ENCODE data around the gene NR2F1. TPM values are rescaled to one million over a fixed set of nuclear protein-coding genes. Genes with fewer than 3 reads are reported as not detected.

The NR2F1 gene
- total RNA-seq, 6 experiments from 2014 or later = 5.3 to 12.1 (median 9.4) TPM

DNA sequence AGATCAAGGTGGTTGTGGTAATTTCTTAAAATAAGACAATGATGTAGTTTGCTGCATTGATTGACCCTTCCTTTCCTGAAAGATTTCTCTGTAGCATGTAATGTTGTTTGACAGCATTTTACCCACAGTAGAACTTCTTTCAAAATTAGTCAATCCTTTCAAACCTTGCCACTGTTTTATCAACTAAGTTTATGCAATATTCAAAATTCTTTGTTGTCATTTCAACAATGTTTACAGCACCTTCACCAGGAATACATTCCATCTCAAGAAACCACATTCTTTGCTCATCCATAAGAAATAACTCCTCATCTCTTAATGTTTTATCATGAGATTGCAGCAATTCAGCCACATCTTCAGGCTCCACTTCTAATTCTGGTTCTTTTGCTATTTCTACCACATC, 43.8 kb downstream of the NR2F1 start:
- intact Hi-C loops (cut with DNase I) = no loop called here
- no peak overlapping the region for H3K27ac ChIP-seq
- H3K9me3 ChIP-seq = no peaks in the 10 kb centered on the region
- H3K4me1 ChIP-seq = no peaks in the 10 kb centered on the region
- H3K4me3 ChIP-seq = no peak overlapping the region
- no peak for TF ChIP-seq POLR2A (IDR thresholded peaks at IDR 0.05)
- TF ChIP-seq, protein P1, sequence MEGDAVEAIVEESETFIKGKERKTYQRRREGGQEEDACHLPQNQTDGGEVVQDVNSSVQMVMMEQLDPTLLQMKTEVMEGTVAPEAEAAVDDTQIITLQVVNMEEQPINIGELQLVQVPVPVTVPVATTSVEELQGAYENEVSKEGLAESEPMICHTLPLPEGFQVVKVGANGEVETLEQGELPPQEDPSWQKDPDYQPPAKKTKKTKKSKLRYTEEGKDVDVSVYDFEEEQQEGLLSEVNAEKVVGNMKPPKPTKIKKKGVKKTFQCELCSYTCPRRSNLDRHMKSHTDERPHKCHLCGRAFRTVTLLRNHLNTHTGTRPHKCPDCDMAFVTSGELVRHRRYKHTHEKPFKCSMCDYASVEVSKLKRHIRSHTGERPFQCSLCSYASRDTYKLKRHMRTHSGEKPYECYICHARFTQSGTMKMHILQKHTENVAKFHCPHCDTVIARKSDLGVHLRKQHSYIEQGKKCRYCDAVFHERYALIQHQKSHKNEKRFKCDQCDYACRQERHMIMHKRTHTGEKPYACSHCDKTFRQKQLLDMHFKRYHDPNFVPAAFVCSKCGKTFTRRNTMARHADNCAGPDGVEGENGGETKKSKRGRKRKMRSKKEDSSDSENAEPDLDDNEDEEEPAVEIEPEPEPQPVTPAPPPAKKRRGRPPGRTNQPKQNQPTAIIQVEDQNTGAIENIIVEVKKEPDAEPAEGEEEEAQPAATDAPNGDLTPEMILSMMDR (IDR thresholded peaks at IDR 0.05) = no peak
- DNase-seq (no peak), ATAC-seq (no peak)
- H3K36me3 ChIP-seq = no peaks in the 10 kb centered on the region
- no peaks in the 10 kb centered on the region for H3K27me3 ChIP-seq

DNA sequence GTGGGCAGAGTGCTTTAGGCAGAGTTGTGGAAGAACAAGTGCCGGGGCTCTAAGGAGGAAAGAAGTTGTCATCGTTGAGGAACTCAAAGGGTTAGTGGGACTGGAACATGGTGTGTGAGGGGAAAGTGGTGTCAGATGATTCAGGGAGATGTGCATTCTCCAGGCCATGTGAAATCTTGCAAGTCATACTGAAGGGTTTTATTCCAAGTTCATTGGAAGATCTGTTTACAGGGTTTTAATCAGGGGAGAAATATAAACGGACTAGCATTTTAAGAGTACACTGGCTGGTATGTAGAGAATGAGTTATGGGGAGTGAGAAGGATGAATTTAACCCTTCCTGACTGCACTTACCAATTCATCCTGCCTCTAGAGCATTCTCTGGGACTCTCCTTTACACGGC, 49.3 kb downstream of the NR2F1 start:
- Histone ChIP-seq H3K36me3 (no peaks in the 10 kb centered on the region), H3K4me1 (no peaks in the 10 kb centered on the region), H3K9me3 (no peaks in the 10 kb centered on the region), H3K27ac (no peak overlapping the region), H3K4me3 (no peak overlapping the region), H3K27me3 (no peaks in the 10 kb centered on the region)
- 77% methylated on average over 2 of the region's 4 CpGs for WGBS (ENCODE audit: insufficient coverage, low coverage, low lambda C conversion rate, missing lambda C conversion rate)
- ATAC-seq (no peak), DNase-seq (no peak)
- TF ChIP-seq, protein P1 (IDR thresholded peaks at IDR 0.05) = no peak
- TF ChIP-seq POLR2A (IDR thresholded peaks at IDR 0.05) = no peak
- intact Hi-C loops (cut with DNase I) = no loop called here

DNA sequence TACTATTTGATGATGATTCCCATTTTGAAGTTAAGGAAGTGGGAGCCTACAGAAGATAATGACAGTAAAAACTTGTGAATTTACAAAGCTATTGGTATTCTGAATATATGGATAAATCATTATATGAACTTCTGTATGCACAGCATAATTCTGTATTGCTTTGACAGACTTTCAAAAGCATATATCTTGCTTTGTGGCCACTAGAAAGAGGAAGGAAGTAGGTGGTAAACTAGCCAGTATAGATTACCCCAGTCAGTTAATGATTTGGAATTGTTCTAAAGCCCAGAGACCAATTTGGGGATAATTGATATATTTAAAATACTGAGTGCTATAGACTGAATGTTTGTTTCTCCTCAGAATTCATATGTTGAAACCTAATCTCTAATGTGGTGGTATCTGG, 53.0 kb downstream of the NR2F1 start:
- Histone ChIP-seq H3K4me3 (no peak overlapping the region), H3K27me3 (no peaks in the 10 kb centered on the region), H3K27ac (no peak overlapping the region), H3K36me3 (no peaks in the 10 kb centered on the region), H3K9me3 (no peaks in the 10 kb centered on the region), H3K4me1 (no peaks in the 10 kb centered on the region)
- intact Hi-C loops (cut with DNase I) = no loop called here
- DNase-seq (no peak), ATAC-seq (no peak)
- no peak for TF ChIP-seq POLR2A (IDR thresholded peaks at IDR 0.05)
- TF ChIP-seq, protein P1 (IDR thresholded peaks at IDR 0.05) = no peak

DNA sequence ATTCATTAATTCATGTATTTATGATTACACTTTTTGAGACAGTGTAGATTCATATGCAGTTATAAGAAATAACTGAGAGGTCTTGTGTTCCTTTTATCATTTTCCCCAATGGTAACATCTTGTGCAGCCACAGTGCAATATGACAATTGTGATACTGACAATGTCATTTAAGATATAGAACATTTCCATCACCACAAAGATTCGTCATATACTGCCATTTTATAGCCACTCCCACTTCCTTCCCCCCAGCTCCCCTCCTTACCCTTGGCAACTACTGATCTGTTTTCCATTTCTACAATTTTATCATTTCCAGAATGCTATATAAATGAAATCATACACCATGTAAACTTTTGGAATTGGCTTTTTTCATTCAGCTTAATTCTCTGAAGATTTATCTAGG, 53.8 kb downstream of the NR2F1 start:
- ATAC-seq (no peak), DNase-seq (no peak)
- Histone ChIP-seq H3K36me3 (no peaks in the 10 kb centered on the region), H3K27ac (no peak overlapping the region), H3K4me3 (no peak overlapping the region), H3K9me3 (no peaks in the 10 kb centered on the region), H3K27me3 (no peaks in the 10 kb centered on the region), H3K4me1 (no peaks in the 10 kb centered on the region)
- 53% methylated on average over 1 of the region's 1 CpG for WGBS (ENCODE audit: insufficient coverage, low coverage, low lambda C conversion rate, missing lambda C conversion rate)
- TF ChIP-seq, protein P1 (IDR thresholded peaks at IDR 0.05) = no peak
- no peak for TF ChIP-seq POLR2A (IDR thresholded peaks at IDR 0.05)
- intact Hi-C loops (cut with DNase I) = no loop called here

DNA sequence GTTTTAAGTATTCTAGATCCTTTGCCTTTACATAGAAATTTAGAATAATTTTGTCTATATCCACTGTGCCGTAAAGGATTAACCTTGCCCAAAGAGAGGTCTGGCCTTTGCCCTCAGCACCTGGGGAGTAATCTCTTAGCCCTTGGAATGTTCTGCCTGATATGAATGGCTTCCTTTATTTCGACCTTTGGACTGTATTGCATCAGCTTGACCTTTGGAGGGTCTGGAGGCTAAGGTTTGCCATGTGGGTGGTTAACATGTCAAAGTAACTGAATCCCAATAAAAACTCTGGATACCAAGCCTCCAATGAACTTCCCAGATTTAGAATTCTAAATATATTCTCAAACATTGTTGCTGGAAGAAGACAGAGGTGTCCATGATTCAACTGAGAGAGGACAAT, 54.7 kb downstream of the NR2F1 start:
- H3K27ac ChIP-seq = no peak overlapping the region
- 59% methylated on average over 2 of the region's 2 CpGs for WGBS (ENCODE audit: insufficient coverage, low coverage, low lambda C conversion rate, missing lambda C conversion rate)
- H3K36me3 ChIP-seq = no peaks in the 10 kb centered on the region
- ATAC-seq (peak in 1 of 4 donors; percentile 29), DNase-seq (no peak)
- H3K4me3 ChIP-seq = no peak overlapping the region
- intact Hi-C loops (cut with DNase I) = no loop called here
- H3K9me3 ChIP-seq = no peaks in the 10 kb centered on the region
- H3K4me1 ChIP-seq = no peaks in the 10 kb centered on the region
- TF ChIP-seq, protein P1 (IDR thresholded peaks at IDR 0.05) = no peak
- TF ChIP-seq POLR2A (IDR thresholded peaks at IDR 0.05) = no peak
- H3K27me3 ChIP-seq = no peaks in the 10 kb centered on the region
